GM12801 (cell line): ENCODE results near the gene ZBTB5.

Source experiments
- CTCF ChIP-seq: IDR thresholded peaks from one replicate; pipeline ENCODE4 v1.5.1; 2011; ENCODE audit warnings: control low read depth; ENCODE audit not compliant: insufficient read length; ENCODE audit errors: extremely low read depth

The ZBTB5 gene

GRCh38 chr9:37447111-37447510 lies 18.1 kb downstream of the ZBTB5 start:
- TF ChIP-seq CTCF, result no peak

GRCh38 chr9:37446401-37446800 lies 18.8 kb downstream of the ZBTB5 start:
- no peak for TF ChIP-seq CTCF

- no peak for TF ChIP-seq CTCF
These were observed 19.4 kb downstream of the ZBTB5 start for GRCh38 chr9:37445832-37446231.

- no peak for TF ChIP-seq CTCF
These were observed 20.4 kb downstream of the ZBTB5 start for GRCh38 chr9:37444890-37445289.

GRCh38 chr9:37443566-37443965 lies 21.7 kb downstream of the ZBTB5 start:
- TF ChIP-seq CTCF, result no peak

- TF ChIP-seq CTCF, result no peak
These were observed 22.7 kb downstream of the ZBTB5 start for GRCh38 chr9:37442556-37442955.

GRCh38 chr9:37441776-37442370 lies 23.4 kb downstream of the ZBTB5 start:
- no peak for TF ChIP-seq CTCF

- no peak for TF ChIP-seq CTCF
These were observed 26.9 kb downstream of the ZBTB5 start for GRCh38 chr9:37438359-37438758.
